K562 (cell line): ENCODE results near the gene GATM.

Experiments
- CTCF ChIP-seq, 3 experiments: IDR thresholded peaks in 2 of 3; conservative IDR thresholded peaks in 1 of 3; 2 replicates each; pipeline ENCODE4 v1.5.1; 2011 to 2012; ENCODE audit warnings: low read length in 3 of 3, mild to moderate bottlenecking in 3 of 3, control low read depth in 2 of 3, improper control_type of control experiment in 1 of 3, inconsistent platforms in 1 of 3, low read depth in 1 of 3, mixed read lengths in 1 of 3, moderate library complexity in 1 of 3; ENCODE audit not compliant: insufficient read depth in 2 of 3
- MAX ChIP-seq: sonication (generic); formaldehyde crosslinking; IDR thresholded peaks from 2 replicates; pipeline ENCODE4 v1.9.0; 2022; ENCODE audit warnings: mild to moderate bottlenecking, missing genetic modification reagents
- NFIC ChIP-seq: fragments of 450-650 bp; IDR thresholded peaks from 2 replicates; pipeline ENCODE4 v1.6.1; 2017; ENCODE audit warnings: mild to moderate bottlenecking, inconsistent platforms
- POLR2A ChIP-seq: fragments of 450-650 bp; conservative IDR thresholded peaks from 2 replicates; pipeline ENCODE4 v1.6.1; 2016
- REST ChIP-seq, 2 experiments: fragments of 450-650 bp; formaldehyde crosslinking in 1 of 2; IDR thresholded peaks; 2 replicates each; pipeline versions ENCODE4 v1.4.0 to v1.6.1; 2014 to 2020; ENCODE audit warnings: mild to moderate bottlenecking in 2 of 2, borderline replicate concordance in 1 of 2, low read depth in 1 of 2
- TAL1 ChIP-seq: fragments of 450-650 bp; IDR thresholded peaks from 2 replicates; pipeline ENCODE4 v1.6.1; 2016; ENCODE audit warnings: mild to moderate bottlenecking
- XRCC5 ChIP-seq: fragments of 200-400 bp; formaldehyde crosslinking; IDR thresholded peaks from 2 replicates; pipeline ENCODE4 v1.6.1; 2017; ENCODE audit warnings: low read depth, mild to moderate bottlenecking, low read length
- YY1 ChIP-seq, 3 experiments: IDR thresholded peaks; 2 replicates each; pipeline ENCODE4 v1.6.1; 2011; ENCODE audit warnings: low read length in 2 of 3, mild to moderate bottlenecking in 2 of 3, moderate library complexity in 2 of 3, borderline replicate concordance in 1 of 3, control low read depth in 1 of 3, low read depth in 1 of 3; ENCODE audit not compliant: insufficient read depth in 3 of 3, insufficient replicate concordance in 2 of 3, control insufficient read depth in 1 of 3, insufficient read length in 1 of 3; ENCODE audit errors: extremely low read depth in 1 of 3
- ZNF24 ChIP-seq: fragments of 450-650 bp; IDR thresholded peaks from 2 replicates; pipeline ENCODE4 v1.6.1; 2016
- ZNF785 ChIP-seq: fragments of 250-450 bp; sonication (Bioruptor Pico); IDR thresholded peaks from 2 replicates; pipeline ENCODE4 v1.4.0; 2020; ENCODE audit warnings: mild to moderate bottlenecking

- no peak for TF ChIP-seq ZNF24
- TF ChIP-seq REST (IDR thresholded peaks at IDR 0.05; ENCODE audit: borderline replicate concordance): no peak
- no peak for TF ChIP-seq REST (CRISPR knock-in tag; IDR thresholded peaks at IDR 0.05; ENCODE audit: low read depth)
- TF ChIP-seq NFIC: 0 out of 2 replicates have a peak, but pooled peaks have one; percentile 11
- TF ChIP-seq TAL1: no peak
- no peak for TF ChIP-seq MAX (CRISPR knock-in tag)
- no peak for TF ChIP-seq ZNF785 (CRISPR knock-in tag)
- TF ChIP-seq YY1 (IDR thresholded peaks at IDR 0.05; ENCODE audit: borderline replicate concordance in 1 of 3, control insufficient read depth in 1 of 3, extremely low read depth in 1 of 3, insufficient read depth in 3 of 3, insufficient read length in 1 of 3, insufficient replicate concordance in 2 of 3, low read depth in 1 of 3, low read length in 2 of 3): no peak
- no peak for TF ChIP-seq POLR2A
- TF ChIP-seq CTCF (IDR thresholded peaks at IDR 0.05 in 2 of 3, conservative IDR thresholded peaks at IDR 0.05 in 1 of 3; ENCODE audit: insufficient read depth in 2 of 3, low read depth in 1 of 3, low read length in 3 of 3): no peak
- TF ChIP-seq XRCC5: no peak
These were observed 22.5 kb downstream of the GATM start for GRCh38 chr15:45355860-45356259.
